OCI-LY3 (cell line): ENCODE measurements around the gene LYRM7.

Experiments used
- H2AFZ ChIP-seq: fragments of 200-600, 300-600 bp; shearing (Covaris generic); 2 replicates; pipeline ENCODE4 v1.6.0; 2014; ENCODE audit warnings: antibody characterized with exemption, low read depth, low read length
- H3K27ac ChIP-seq: fragments of 200-600, 300-600 bp; sonication (generic); 2 replicates; pipeline ENCODE4 v1.5.1; 2014; ENCODE audit warnings: mild to moderate bottlenecking, low read length, moderate library complexity, mixed read lengths
- H3K27me3 ChIP-seq: fragments of 200-600, 300-600 bp; sonication (generic); 2 replicates; pipeline ENCODE4 v1.6.1; 2014; ENCODE audit warnings: low read depth, low read length, mixed read lengths
- H3K36me3 ChIP-seq: fragments of 200-600, 300-600 bp; sonication (generic); replicated peaks from 2 replicates; pipeline ENCODE3; 2014; ENCODE audit warnings: low read depth, low read length, mixed read lengths
- H3K4me1 ChIP-seq: fragments of 300-600, 200-600 bp; sonication (generic); 2 replicates; pipeline ENCODE4 v1.6.1; 2014; ENCODE audit warnings: low read length, mixed read lengths
- H3K4me2 ChIP-seq: fragments of 200-600, 300-600 bp; sonication (generic); 2 replicates; pipeline ENCODE4 v1.6.1; 2014; ENCODE audit warnings: low read length, mixed read lengths
- H3K4me3 ChIP-seq: fragments of 300-600, 200-600 bp; sonication (generic); 2 replicates; pipeline ENCODE4 v1.5.1; 2014; ENCODE audit warnings: antibody characterized with exemption, mild to moderate bottlenecking, low read length, moderate library complexity
- H3K79me2 ChIP-seq: fragments of 300-600, 200-600 bp; shearing (Covaris generic); 2 replicates; pipeline ENCODE4 v1.6.1; 2014; ENCODE audit warnings: mild to moderate bottlenecking, low read length, mixed read lengths
- H3K9ac ChIP-seq: fragments of 300-600, 200-600 bp; shearing (Covaris generic); 2 replicates; pipeline ENCODE4 v1.6.0; 2014; ENCODE audit warnings: mild to moderate bottlenecking, low read length, moderate library complexity
- H3K9me3 ChIP-seq: fragments of 200-600, 300-600 bp; shearing (Covaris generic); 2 replicates; pipeline ENCODE4 v1.6.1; 2014; ENCODE audit warnings: low read length, mixed read lengths; ENCODE audit not compliant: insufficient read depth
- H4K20me1 ChIP-seq: fragments of 200-600, 300-600 bp; sonication (generic); 2 replicates; pipeline ENCODE4 v1.6.1; 2016; ENCODE audit warnings: low read length, mixed read lengths; ENCODE audit not compliant: insufficient read depth
- EZH2phosphoT487 ChIP-seq: fragments of 200-600 bp; shearing (Covaris generic); IDR thresholded peaks from 2 replicates; pipeline ENCODE4 v1.6.1; 2018; ENCODE audit warnings: antibody characterized with exemption, mixed run types, low read depth
- TF ChIP-seq, protein P1 (sequence below): fragments of 200-600, 300-600 bp; sonication (generic); IDR thresholded peaks from 2 replicates; pipeline ENCODE4 v1.5.1; 2014; ENCODE audit warnings: antibody characterized with exemption, low read length, low read depth

LYRM7 gene

DNA sequence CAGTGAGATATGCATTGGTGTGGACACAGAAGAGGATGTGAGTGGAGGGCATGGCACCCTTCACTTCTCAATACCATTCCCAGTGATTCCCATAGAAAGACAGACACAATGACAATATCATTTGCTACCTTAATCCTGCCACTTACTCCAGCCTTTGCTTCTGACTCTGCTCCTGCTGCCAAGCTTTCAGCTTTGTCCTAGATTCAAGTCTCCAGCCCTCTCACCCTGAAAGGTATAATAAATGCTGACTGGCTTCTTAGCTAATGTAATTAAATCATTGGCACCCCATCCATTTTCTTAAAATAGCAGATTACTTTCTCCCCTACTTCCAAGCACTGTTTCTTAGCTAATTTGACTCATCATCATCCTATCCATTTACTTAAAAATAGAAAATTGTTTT, 52.0 kb downstream of the LYRM7 start:
- Histone ChIP-seq H3K4me1 (peaks cover 70% of the 10 kb centered on the region), H3K27ac (peak overlapping the region; percentile 97), H3K27me3 (no peaks in the 10 kb centered on the region), H3K4me2 (peak overlapping the region; percentile 82), H3K9me3 (no peaks in the 10 kb centered on the region), H2AFZ (no peak overlapping the region), H3K4me3 (peak overlapping the region; percentile 89), H3K79me2 (peaks cover 87% of the 10 kb centered on the region), H3K36me3 (peaks cover 21% of the 10 kb centered on the region), H4K20me1 (peaks cover 13% of the 10 kb centered on the region), H3K9ac (peak overlapping the region; percentile 93)
- TF ChIP-seq EZH2phosphoT487: no peak
- TF ChIP-seq, protein P1, sequence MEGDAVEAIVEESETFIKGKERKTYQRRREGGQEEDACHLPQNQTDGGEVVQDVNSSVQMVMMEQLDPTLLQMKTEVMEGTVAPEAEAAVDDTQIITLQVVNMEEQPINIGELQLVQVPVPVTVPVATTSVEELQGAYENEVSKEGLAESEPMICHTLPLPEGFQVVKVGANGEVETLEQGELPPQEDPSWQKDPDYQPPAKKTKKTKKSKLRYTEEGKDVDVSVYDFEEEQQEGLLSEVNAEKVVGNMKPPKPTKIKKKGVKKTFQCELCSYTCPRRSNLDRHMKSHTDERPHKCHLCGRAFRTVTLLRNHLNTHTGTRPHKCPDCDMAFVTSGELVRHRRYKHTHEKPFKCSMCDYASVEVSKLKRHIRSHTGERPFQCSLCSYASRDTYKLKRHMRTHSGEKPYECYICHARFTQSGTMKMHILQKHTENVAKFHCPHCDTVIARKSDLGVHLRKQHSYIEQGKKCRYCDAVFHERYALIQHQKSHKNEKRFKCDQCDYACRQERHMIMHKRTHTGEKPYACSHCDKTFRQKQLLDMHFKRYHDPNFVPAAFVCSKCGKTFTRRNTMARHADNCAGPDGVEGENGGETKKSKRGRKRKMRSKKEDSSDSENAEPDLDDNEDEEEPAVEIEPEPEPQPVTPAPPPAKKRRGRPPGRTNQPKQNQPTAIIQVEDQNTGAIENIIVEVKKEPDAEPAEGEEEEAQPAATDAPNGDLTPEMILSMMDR: no peak

DNA sequence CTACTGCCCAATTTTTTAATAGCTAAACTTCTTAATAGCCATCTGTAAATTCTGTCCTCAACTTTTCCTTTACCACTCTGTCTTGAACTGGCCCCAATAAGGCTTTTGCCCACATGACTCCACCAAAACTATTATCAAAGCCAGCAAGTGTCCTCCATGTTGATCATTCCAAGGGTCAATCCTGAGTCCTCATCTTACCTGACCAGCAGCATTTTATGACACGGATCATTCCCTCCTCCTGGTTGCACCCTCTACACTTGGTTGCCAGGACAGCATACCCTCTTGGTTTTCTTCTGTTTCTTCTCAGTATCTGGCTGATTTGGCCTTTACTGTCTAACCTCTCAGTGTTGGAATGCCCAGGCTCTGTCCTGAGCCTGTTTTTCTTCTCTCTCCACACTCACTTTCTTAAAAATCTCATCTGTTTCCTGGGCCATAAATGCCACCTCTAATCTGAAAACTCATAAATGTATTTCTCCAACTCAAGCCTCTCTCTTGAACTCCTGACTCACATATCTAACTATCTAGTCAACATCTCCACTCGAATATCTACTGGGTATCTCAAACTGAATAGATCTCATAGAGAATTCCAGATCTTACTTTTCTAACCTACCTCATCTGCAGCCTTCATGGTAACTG, 53.1 kb downstream of the LYRM7 start:
- Histone ChIP-seq H3K9ac (peak overlapping the region; percentile 93), H3K4me1 (peaks cover 70% of the 10 kb centered on the region), H2AFZ (no peak overlapping the region), H3K9me3 (no peaks in the 10 kb centered on the region), H4K20me1 (peaks cover 7% of the 10 kb centered on the region), H3K79me2 (peaks cover 76% of the 10 kb centered on the region), H3K36me3 (peaks cover 13% of the 10 kb centered on the region), H3K4me3 (peak overlapping the region; percentile 89), H3K4me2 (peak overlapping the region; percentile 82), H3K27me3 (no peaks in the 10 kb centered on the region), H3K27ac (peak overlapping the region; percentile 97)
- no peak for TF ChIP-seq EZH2phosphoT487
- TF ChIP-seq, protein P1: no peak

DNA sequence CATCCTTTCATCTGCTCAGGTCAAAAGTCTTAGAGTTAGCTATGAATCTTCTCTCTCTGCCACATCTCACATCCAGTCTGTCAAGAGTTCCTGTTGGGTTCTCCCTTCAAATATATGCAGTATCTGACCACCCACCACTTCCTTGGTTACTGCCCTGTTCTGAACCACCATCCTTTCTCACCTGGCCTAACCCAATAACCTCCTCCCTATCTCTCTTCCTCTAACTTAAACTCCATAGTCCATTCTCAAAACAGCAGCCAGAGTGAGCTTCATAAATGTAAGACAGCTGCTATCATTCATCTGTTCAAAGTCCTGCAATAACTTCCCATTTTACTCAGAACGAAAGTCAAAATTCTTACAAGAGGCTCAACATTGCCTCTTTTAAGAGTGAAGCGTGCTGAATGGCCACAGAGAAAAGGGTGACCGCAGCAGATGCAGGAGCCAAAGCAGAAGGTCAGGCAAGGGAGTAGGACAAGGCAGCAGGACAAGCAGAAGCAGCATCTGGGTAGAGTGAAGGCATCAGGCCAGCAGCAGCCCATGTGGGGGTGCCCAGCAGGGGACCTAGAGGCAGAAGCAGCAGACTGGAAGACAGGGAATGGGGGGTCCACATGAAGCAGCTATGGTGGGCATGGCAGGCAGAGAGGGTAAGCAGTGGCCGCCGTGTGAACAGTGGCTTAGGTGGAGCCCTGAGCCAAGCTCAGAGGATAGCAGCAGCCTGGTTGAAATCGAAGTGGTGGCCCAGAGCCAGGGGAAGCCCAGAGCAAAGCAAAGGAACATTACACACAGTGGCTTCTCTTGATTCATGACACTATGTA, 53.9 kb downstream of the LYRM7 start:
- H4K20me1 ChIP-seq: peaks cover 2% of the 10 kb centered on the region
- peaks cover 10% of the 10 kb centered on the region for H3K36me3 ChIP-seq
- TF ChIP-seq, protein P1: no peak
- TF ChIP-seq EZH2phosphoT487: no peak
- peak overlapping the region; percentile 89 for H3K4me3 ChIP-seq
- H3K4me2 ChIP-seq: peak overlapping the region; percentile 82
- peak overlapping the region; percentile 93 for H3K9ac ChIP-seq
- no peaks in the 10 kb centered on the region for H3K27me3 ChIP-seq
- peak overlapping the region; percentile 97 for H3K27ac ChIP-seq
- H3K4me1 ChIP-seq: peaks cover 70% of the 10 kb centered on the region
- H3K79me2 ChIP-seq: peaks cover 68% of the 10 kb centered on the region
- no peak overlapping the region for H2AFZ ChIP-seq
- H3K9me3 ChIP-seq: no peaks in the 10 kb centered on the region

DNA sequence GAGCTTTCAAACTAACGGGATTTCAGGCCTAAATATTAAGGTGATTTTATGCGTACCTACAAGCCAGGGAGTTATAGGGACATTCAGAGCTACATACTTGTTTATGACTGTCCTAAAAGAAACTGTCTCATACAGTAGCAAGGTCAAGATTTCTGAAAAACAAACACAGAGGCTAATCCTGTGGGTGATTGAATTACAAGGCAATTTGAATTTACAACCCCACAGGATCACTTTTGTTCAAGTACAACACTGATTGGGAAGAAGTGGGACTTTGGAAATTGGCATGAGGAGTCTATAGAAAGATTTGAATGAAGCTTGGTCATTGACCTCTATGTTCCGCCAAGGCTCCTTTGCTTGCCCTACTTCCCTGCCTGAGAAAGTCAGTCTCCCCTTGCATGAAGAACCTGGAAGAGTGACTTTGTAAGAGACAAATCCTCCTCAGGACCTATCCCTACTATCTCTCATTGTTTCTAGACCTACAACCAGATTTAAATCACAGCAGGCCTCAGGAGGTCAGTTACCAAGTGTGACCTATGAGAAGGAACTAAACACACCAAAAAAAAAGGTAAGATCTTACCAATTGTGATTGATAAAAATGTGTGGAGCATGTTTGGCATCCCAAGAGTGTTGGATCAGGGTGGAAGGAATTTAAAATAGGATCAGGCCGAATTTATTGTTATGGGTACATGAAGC, 54.7 kb downstream of the LYRM7 start:
- Histone ChIP-seq H3K4me3 (peak overlapping the region; percentile 89), H2AFZ (no peak overlapping the region), H3K9me3 (no peaks in the 10 kb centered on the region), H3K36me3 (peaks cover 9% of the 10 kb centered on the region), H3K4me2 (peak overlapping the region; percentile 82), H3K79me2 (peaks cover 60% of the 10 kb centered on the region), H3K9ac (peak overlapping the region; percentile 93), H3K27ac (peak overlapping the region; percentile 97), H3K27me3 (no peaks in the 10 kb centered on the region), H3K4me1 (peaks cover 71% of the 10 kb centered on the region), H4K20me1 (no peaks in the 10 kb centered on the region)
- no peak for TF ChIP-seq EZH2phosphoT487
- TF ChIP-seq, protein P1: no peak
